OCI-LY7 (cell line): ENCODE results near the gene SDCCAG8. TPM values are rescaled to one million over a fixed set of nuclear protein-coding genes. Genes with fewer than 3 reads are reported as not detected.

Experiments
- BruUV-seq: library from RNA; stranded (reverse); fragments of 400-500 nt; replicated peaks from 2 replicates; lab custom pipeline; 2021; lab: Mats Ljungman, UMichigan
- CTCF ChIA-PET: fragments of 300-600 bp; sonication (Branson Sonifier 250); formaldehyde crosslinking; loops from one replicate; lab custom pipeline; 2022; ENCODE audit warnings: antibody characterized with exemption; ENCODE audit not compliant: unreplicated experiment; lab: Charles Lee
- POLR2A ChIA-PET: fragments of 300-600 bp; sonication (Branson Sonifier 250); formaldehyde crosslinking; loops from one replicate; lab custom pipeline; 2022; ENCODE audit warnings: antibody characterized with exemption; lab: Charles Lee
- DNase-seq: peaks from one replicate; pipeline ENCODE4 v3.0.0-alpha.2; 2015; ENCODE audit warnings: low spot score
- H2AFZ ChIP-seq: fragments of 200-600 bp; sonication (generic), shearing (Covaris generic); 2 replicates; pipeline ENCODE4 v1.6.1; 2014; ENCODE audit warnings: mild to moderate bottlenecking, antibody characterized with exemption, low read length, moderate library complexity
- H3K27ac ChIP-seq: fragments of 200-600 bp; sonication (generic); 2 replicates; pipeline ENCODE4 v1.5.1; 2014; ENCODE audit warnings: mixed run types, low read depth, mild to moderate bottlenecking, moderate library complexity, low read length, inconsistent platforms; ENCODE audit not compliant: poor library complexity, severe bottlenecking
- H3K36me3 ChIP-seq: fragments of 200-600 bp; sonication (generic); 2 replicates; pipeline ENCODE4 v1.6.1; 2014; ENCODE audit warnings: mild to moderate bottlenecking, antibody characterized with exemption, low read length, moderate library complexity, mixed read lengths; ENCODE audit not compliant: insufficient read depth
- H3K4me1 ChIP-seq: fragments of 200-600 bp; sonication (generic); 2 replicates; pipeline ENCODE4 v1.5.1; 2014; ENCODE audit warnings: mild to moderate bottlenecking, low read length; ENCODE audit not compliant: insufficient read depth, poor library complexity, severe bottlenecking
- H3K4me2 ChIP-seq: fragments of 200-600 bp; sonication (generic); 2 replicates; pipeline ENCODE4 v1.6.1; 2014; ENCODE audit warnings: mild to moderate bottlenecking, low read length
- H3K4me3 ChIP-seq: fragments of 200-600 bp; sonication (generic); 2 replicates; pipeline ENCODE4 v1.5.1; 2014; ENCODE audit warnings: mild to moderate bottlenecking, low read depth, low read length; ENCODE audit not compliant: poor library complexity, severe bottlenecking
- H3K79me2 ChIP-seq: fragments of 200-600 bp; sonication (generic); 2 replicates; pipeline ENCODE4 v1.6.1; 2016; ENCODE audit warnings: low read depth, mild to moderate bottlenecking, low read length, moderate library complexity, mixed read lengths; ENCODE audit not compliant: insufficient read depth
- H3K9me2 ChIP-seq: fragments of 200-600 bp; sonication (generic); 2 replicates; pipeline ENCODE4 v1.6.1; 2016; ENCODE audit warnings: mild to moderate bottlenecking, low read length, mixed read lengths; ENCODE audit not compliant: insufficient read depth
- H3K9me3 ChIP-seq: fragments of 200-600 bp; sonication (generic); 2 replicates; pipeline ENCODE4 v1.6.1; 2014; ENCODE audit warnings: mild to moderate bottlenecking, mixed run types, low read length, mixed read lengths
- H4K20me1 ChIP-seq: fragments of 200-600 bp; sonication (generic); 2 replicates; pipeline ENCODE4 v1.6.1; 2014; ENCODE audit warnings: mild to moderate bottlenecking, antibody characterized with exemption, low read length, moderate library complexity, mixed read lengths; ENCODE audit not compliant: insufficient read depth
- CTCF ChIP-seq: fragments of 200-600 bp; sonication (generic); conservative IDR thresholded peaks from 2 replicates; pipeline ENCODE4 v1.5.1; 2014; ENCODE audit warnings: mild to moderate bottlenecking, antibody characterized with exemption, low read length, moderate library complexity, mixed read lengths
- EZH2phosphoT487 ChIP-seq: fragments of 200-600 bp; sonication (generic); IDR thresholded peaks from 2 replicates; pipeline ENCODE4 v1.6.1; 2018; ENCODE audit warnings: low read depth, borderline replicate concordance, mild to moderate bottlenecking, mixed run types, antibody characterized with exemption, low read length, moderate library complexity, mixed read lengths
- intact Hi-C: fragments of 100-400 bp; cut with micrococcal nuclease; formaldehyde crosslinking; loops from one replicate; pipeline ENCODE4 v1.10.0; 2022; ENCODE audit not compliant: unreplicated experiment
- total RNA-seq, 2 experiments: library from RNA; depleted of rRNA in 1 of 2; stranded (reverse); fragments of >200 nt in 1 of 2; shearing (Covaris generic) in 1 of 2; gene quantifications; 2 replicates each; pipeline ENCODE4 v1.2.3, GENCODE V29; 2014 to 2022

The SDCCAG8 gene
- total RNA-seq, 2 experiments from 2014 or later: 18.1 to 28.7 TPM

- no peak for DNase-seq
- no peak overlapping the region for H2AFZ ChIP-seq
- no peaks in the 10 kb centered on the region for H3K36me3 ChIP-seq
- no peaks in the 10 kb centered on the region for H4K20me1 ChIP-seq
- BruUV-seq: no TSS peak
- H3K27ac ChIP-seq: no peak overlapping the region
- ChIA-PET POLR2A (no interaction called here), CTCF (no interaction called here)
- peaks cover 7% of the 10 kb centered on the region for H3K4me1 ChIP-seq
- H3K9me3 ChIP-seq: no peaks in the 10 kb centered on the region
- no peak overlapping the region for H3K4me3 ChIP-seq
- H3K79me2 ChIP-seq: no peaks in the 10 kb centered on the region
- no peaks in the 10 kb centered on the region for H3K9me2 ChIP-seq
- intact Hi-C loops: no loop called here
- no peak overlapping the region for H3K4me2 ChIP-seq
- TF ChIP-seq CTCF (no peak), EZH2phosphoT487 (no peak)
These were observed 216.2 kb downstream of the SDCCAG8 start for GRCh38 chr1:243471754-243472745.

- no peak for DNase-seq
- no peak for TF ChIP-seq EZH2phosphoT487
- TF ChIP-seq CTCF: no peak
- ChIA-PET POLR2A (no interaction called here), CTCF (no interaction called here)
- Histone ChIP-seq H3K9me3 (no peaks in the 10 kb centered on the region), H3K36me3 (no peaks in the 10 kb centered on the region), H3K4me1 (peaks cover 7% of the 10 kb centered on the region), H3K9me2 (no peaks in the 10 kb centered on the region), H3K27ac (no peak overlapping the region), H3K79me2 (no peaks in the 10 kb centered on the region), H2AFZ (no peak overlapping the region), H3K4me3 (no peak overlapping the region), H4K20me1 (no peaks in the 10 kb centered on the region), H3K4me2 (no peak overlapping the region)
- no TSS peak for BruUV-seq
- intact Hi-C loops: no loop called here
These were observed 217.6 kb downstream of the SDCCAG8 start for GRCh38 chr1:243473227-243474135.
